ENCODE results near the gene PLCD3. TPM values are rescaled to one million over a fixed set of nuclear protein-coding genes. Genes with fewer than 3 reads are reported as not detected.

PLCD3 gene
- total RNA-seq, 1 experiment from 2014 or later: 55.8 TPM

- CTCF ChIA-PET: interaction anchor here (0.7 to 16.3 kb wide), 8 partner anchors 10 to 176 kb away, joined by 3 to 531 read pairs (median 7); partner anchors contain the start of genes ACBD4, HEXIM2 and PLCD3
- Mint-ChIP-seq H3K4me1 (peaks cover 28% of the 10 kb centered on the region), H3K9me3 (no peaks in the 10 kb centered on the region), H3K36me3 (peaks cover 3% of the 10 kb centered on the region; the same call in 1 of the 2 replicates), H3K27ac (no peak overlapping the region; the same call in 1 of the 2 replicates), H3K27me3 (ENCODE audit: low read depth) (peaks cover 5% of the 10 kb centered on the region; the same call in 1 of the 2 replicates), H3K4me3 (peak overlapping the region; percentile 98)
- POLR2A ChIA-PET: interaction anchor here (0.9 to 3.1 kb wide), 5 partner anchors 10 to 84 kb away, joined by 3 to 16 read pairs (median 5); partner anchors contain the start of genes ACBD4, HEXIM2 and NMT1
- DNase-seq (ENCODE audit: low spot score): no peak
- TF ChIP-seq USF1 (CRISPR knock-in tag; IDR thresholded peaks at IDR 0.05): no peak
- no peak for TF ChIP-seq ZSCAN18 (CRISPR knock-in tag; IDR thresholded peaks at IDR 0.05)
- TF ChIP-seq CTCF (IDR thresholded peaks at IDR 0.05): no peak
- TF ChIP-seq FOXK1 (CRISPR knock-in tag; IDR thresholded peaks at IDR 0.05): no peak
- no peak for TF ChIP-seq ZNF219 (CRISPR knock-in tag; IDR thresholded peaks at IDR 0.05; ENCODE audit: borderline replicate concordance)
- TF ChIP-seq ELF4 (CRISPR knock-in tag; IDR thresholded peaks at IDR 0.05; ENCODE audit: low read depth): no peak
- TF ChIP-seq GABPB1 (CRISPR knock-in tag; IDR thresholded peaks at IDR 0.05): no peak
- TF ChIP-seq STAT6 (CRISPR knock-in tag; conservative IDR thresholded peaks at IDR 0.05; ENCODE audit: low read depth): no peak
- no peak for TF ChIP-seq NFATC4 (CRISPR knock-in tag; IDR thresholded peaks at IDR 0.05)
- TF ChIP-seq OVOL2 (CRISPR knock-in tag; IDR thresholded peaks at IDR 0.05; ENCODE audit: borderline replicate concordance): no peak
- no peak for TF ChIP-seq ZMAT4 (CRISPR knock-in tag; IDR thresholded peaks at IDR 0.05)
- TF ChIP-seq ZBTB43 (CRISPR knock-in tag; IDR thresholded peaks at IDR 0.05): no peak
- ATAC-seq: no peak
Observed at GRCh38 chr17:45145035-45145389, 12.7 kb upstream of the PLCD3 start.

GRCh38 chr17:45144199-45145034 is 12.1 kb upstream of the PLCD3 start:
- Mint-ChIP-seq H3K27ac (no peak overlapping the region; the same call in 1 of the 2 replicates), H3K9me3 (no peaks in the 10 kb centered on the region), H3K4me3 (peak overlapping the region; percentile 98), H3K36me3 (peaks cover 3% of the 10 kb centered on the region; the same call in 1 of the 2 replicates), H3K4me1 (peaks cover 28% of the 10 kb centered on the region), H3K27me3 (ENCODE audit: low read depth) (peaks cover 5% of the 10 kb centered on the region; the same call in 1 of the 2 replicates)
- CTCF ChIA-PET: interaction anchor here (1.0 to 16.3 kb wide), 7 partner anchors 10 to 91 kb away, joined by 4 to 531 read pairs (median 7); partner anchors contain the start of genes ACBD4, HEXIM2 and PLCD3
- DNase-seq (ENCODE audit: low spot score) (peak; percentile 56), ATAC-seq (peak; percentile 3)
- POLR2A ChIA-PET: interaction anchor here (0.6 to 3.1 kb wide), 7 partner anchors 9 to 101 kb away, joined by 3 to 16 read pairs (median 5); partner anchors contain the start of genes ACBD4, HEXIM2 and NMT1
- TF ChIP-seq ZBTB21 (CRISPR knock-in tag; IDR thresholded peaks at IDR 0.05; ENCODE audit: borderline replicate concordance) (0 out of 2 replicates have a peak, but pooled peaks have one; percentile 73), NFE2L1 (CRISPR knock-in tag; IDR thresholded peaks at IDR 0.05) (0 out of 2 replicates have a peak, but pooled peaks have one; percentile 9), SP1 (CRISPR knock-in tag; conservative IDR thresholded peaks at IDR 0.05) (peak; percentile 14; the same call in 1 of the 2 replicates), ETV6 (CRISPR knock-in tag; IDR thresholded peaks at IDR 0.05) (no peak), NFYB (CRISPR knock-in tag; conservative IDR thresholded peaks at IDR 0.05; ENCODE audit: low read depth) (peak; percentile 16; the same call in 1 of the 2 replicates), ZBTB43 (CRISPR knock-in tag; IDR thresholded peaks at IDR 0.05) (peak; percentile 44; the same call in 1 of the 2 replicates), KAT7 (CRISPR knock-in tag; IDR thresholded peaks at IDR 0.05; ENCODE audit: borderline replicate concordance) (0 out of 2 replicates have a peak, but pooled peaks have one; percentile 42), ZNF121 (CRISPR knock-in tag; IDR thresholded peaks at IDR 0.05) (0 out of 2 replicates have a peak, but pooled peaks have one; percentile 26), CREM (CRISPR knock-in tag; IDR thresholded peaks at IDR 0.05) (0 out of 2 replicates have a peak, but pooled peaks have one; percentile 37), ZNF138 (CRISPR knock-in tag; conservative IDR thresholded peaks at IDR 0.05) (0 out of 2 replicates have a peak, but pooled peaks have one; percentile 56), TEAD4 (CRISPR knock-in tag; IDR thresholded peaks at IDR 0.05) (no peak)

Data from WTC11 (cell line).